Effector CD4-positive, alpha-beta T cell (primary cell): ENCODE data around the gene ERCC6.

Experiments
- DNase-seq: peaks from one replicate; pipeline ENCODE4 v3.0.0-alpha.2; 2020
- total RNA-seq: gene quantifications from one replicate; lab custom pipeline; 2026; lab: John Stamatoyannopoulos, UW

The ERCC6 gene
- 61.7 reads per million, percentile 73 among the genes with 10 or more reads in this experiment for total RNA-seq

DNA sequence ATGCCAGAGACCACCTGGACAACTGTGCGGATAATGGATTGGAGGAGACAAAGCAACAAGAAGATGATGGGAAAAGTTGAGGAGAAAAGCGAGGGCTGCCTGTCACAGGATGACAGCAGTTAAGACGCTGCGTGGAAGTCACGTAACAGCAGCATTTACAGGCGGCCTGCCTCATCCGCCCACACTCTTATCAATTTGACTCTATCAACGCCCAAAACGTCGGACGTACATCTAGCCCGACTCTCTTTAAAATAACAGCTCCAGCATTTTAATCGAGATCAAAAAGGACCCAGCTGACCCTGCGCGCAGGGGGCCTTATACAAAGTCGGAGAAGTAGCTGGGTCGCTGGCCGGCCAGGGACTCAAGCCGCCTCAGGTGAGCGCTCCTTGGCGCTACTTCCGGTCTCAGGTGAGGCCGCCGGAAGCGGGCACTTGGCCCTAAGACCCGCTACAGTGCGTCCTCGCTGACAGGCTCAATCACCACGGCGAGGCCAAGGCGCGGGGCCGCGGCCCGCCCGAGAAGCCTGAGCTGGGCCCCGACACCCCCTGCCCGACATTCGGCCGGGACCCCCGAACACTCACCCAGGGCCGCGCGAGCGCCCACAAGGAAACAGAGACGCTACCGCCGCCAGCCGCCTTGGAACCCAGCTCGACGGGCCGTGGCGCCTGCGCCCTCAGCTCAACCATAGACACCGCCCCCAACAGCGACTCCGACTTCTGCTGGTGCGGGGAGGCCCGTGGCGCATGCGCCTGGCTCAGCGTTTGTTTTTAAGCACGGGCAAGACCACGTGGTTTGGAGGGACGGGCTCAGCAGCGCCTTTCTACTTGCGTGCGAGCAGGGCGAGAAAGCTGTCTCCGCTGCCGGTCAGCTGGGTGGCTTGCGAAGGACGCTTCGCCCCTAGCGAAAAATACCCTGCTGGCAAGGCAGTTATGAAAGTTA, at the start of gene ERCC6:
Gene ERCC6 (minus strand): TSS at position 741 of the 939 bp plus-strand sequence.
- peak; percentile 94 for DNase-seq

DNA sequence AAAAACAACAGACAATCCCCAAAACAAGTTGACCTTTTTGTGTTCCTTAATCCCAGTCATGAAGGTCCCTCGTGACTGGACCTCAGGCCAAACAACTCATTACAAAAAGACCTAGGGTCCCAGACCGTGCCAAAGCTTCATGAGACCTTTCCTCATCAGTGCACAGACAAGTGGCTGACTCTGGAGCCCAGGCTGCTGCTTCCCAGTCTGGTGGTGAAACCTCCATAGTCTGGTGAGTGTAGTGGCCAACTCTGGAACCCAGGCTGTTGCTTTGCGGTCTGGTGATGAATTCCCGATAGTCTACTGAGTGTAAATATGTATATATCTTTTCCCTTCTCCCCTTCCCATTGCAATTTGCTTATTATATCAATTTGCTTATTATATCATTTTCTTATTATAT, 49.1 kb upstream of the ERCC6 start:
- DNase-seq: no peak

DNA sequence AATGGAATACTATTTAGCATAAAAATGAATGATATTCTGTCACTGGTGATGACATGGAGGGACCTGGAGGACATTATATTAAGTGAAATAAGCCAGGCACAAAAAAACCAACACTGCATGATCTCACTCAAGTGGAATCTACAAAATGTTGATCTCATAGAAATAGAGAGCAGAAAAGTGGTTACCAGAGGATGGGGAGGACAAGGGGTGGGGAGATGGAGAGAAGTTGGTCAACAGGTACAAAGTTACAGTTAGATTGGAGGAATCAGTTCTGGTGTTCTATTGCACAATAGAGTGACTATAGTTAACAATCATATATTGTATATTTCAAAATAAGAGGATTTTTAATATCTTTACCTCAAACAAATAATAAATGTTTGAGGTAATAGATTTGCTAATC, 46.5 kb upstream of the ERCC6 start:
- no peak for DNase-seq

GRCh38 chr10:49579621-49580020, 40.7 kb upstream of the ERCC6 start:
- no peak for DNase-seq

GRCh38 chr10:49578392-49578791, 39.5 kb upstream of the ERCC6 start:
- DNase-seq: no peak

DNA sequence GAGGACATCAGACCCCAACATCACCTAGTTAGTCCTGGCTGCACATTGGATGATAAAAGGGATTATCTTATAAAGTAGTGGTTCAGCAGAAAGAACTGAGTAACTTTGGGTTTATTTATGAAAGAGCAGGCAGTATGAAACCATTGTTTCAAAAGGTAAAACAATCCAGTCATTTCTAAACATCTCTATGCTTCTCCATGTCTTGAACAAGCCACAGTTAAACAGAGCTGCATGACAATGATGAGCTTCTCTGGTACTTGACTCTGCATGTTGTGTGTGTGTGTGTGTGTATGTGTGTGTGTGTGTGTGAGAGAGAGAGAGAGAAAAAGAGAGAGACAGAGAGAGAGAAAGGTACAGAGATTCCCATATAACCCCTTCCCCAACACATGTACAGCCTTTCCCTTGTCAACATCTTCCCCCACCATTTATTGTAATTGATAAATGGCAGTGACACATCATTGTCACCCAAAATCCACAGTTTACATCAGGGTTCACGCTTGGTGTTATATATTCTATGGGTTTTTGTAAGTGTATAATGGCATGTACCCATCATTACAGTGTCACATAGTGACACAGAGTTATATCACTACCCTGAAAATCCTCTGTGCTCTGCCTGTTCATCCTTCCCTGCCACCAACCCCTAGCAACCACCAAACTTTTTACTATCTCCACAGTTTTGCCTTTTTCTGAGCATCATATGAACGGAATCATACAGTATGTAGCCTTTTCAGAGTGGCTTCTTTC, 38.4 kb upstream of the ERCC6 start:
- DNase-seq: no peak

DNA sequence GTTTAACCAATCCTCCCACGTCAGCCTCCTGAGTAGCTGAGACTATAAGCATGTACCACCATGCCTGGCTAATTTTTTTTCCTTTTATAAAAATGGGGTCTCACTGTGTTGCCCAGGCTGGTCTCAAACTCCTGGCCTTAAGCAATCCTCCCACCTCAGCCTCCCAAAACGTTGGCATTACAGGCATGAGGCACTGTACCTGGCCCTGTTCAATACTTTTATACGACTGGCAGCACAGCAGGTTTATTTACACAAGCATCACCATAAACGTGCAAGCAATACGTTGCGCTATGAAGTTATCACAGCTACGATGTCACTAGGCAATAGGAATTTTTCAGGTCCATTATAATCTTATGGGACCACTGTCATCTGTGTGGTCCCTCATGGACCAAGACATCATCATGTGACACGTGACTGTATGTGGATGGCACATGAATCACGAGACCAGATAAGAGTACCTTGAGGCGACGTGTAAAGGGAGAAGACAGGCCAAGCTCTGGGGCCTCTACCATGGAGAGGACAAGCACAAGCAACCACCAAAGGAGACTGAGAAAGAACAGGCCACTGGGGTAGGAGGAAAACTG, 36.7 kb upstream of the ERCC6 start:
- no peak for DNase-seq

DNA sequence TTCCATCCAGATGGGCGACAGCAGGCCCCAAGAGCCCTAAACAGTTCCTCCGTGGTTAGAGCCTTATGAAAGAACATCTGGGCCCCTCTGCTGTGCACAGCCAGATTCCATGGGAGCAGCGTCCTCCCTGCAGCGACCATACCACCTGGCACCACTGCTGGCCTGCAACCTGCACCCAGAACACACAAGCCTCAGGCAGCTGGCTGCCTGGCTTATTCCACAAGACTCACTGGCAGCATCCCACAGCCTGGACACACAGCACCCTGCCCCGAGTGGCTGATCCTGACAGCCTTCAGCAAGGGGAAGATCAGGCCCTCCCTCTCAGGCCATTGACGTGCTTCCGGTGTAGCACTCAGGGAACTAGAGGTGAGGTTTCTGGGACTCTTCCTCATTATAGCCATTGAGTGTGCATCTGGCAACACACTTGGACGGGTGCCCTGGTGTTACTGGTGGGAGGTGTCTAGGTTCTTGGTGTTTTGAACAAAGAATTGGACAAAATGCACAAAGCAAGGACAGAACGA, 33.7 kb upstream of the ERCC6 start:
- no peak for DNase-seq

DNA sequence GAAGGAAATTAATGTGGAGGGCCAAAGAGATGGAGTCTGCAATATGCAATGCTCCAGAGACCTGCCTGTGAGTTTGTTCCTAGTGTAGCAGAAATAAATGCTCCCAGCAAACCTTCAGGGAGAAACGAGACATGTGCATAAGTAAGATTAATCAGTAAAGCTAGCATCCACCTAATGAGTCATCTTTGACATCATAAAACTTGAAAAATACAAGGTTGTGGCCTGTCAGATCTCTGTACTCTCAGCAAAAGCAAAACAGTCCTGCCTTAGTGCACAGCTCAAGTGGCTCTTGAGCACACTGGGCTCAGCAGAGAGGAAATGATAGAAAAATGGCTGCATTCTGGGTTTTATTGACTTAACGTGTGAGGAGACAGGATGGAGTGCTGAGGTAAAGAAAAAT, 32.5 kb upstream of the ERCC6 start:
- DNase-seq: no peak

- no peak for DNase-seq
Measured at GRCh38 chr10:49569031-49569631, 30.2 kb upstream of the ERCC6 start.

DNA sequence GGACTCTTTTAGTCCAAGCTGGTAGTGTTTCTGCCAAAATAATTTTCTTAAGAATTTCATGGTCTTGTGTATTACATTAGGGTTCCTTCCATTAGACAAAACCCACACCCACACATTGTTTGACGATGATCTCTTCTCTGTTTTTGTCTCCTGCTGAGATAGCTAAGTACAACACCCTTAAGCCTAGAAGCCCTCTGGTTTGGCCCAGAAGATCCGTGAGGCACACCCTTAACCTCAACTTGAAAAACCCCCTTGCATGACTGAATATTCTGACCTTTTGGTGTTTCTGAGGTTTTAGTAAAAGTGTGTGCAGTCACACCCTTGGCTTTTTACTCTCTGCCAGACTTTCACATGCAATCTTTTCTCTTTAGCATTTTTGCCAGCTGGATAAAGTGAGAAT, 29.3 kb upstream of the ERCC6 start:
- no peak for DNase-seq

DNA sequence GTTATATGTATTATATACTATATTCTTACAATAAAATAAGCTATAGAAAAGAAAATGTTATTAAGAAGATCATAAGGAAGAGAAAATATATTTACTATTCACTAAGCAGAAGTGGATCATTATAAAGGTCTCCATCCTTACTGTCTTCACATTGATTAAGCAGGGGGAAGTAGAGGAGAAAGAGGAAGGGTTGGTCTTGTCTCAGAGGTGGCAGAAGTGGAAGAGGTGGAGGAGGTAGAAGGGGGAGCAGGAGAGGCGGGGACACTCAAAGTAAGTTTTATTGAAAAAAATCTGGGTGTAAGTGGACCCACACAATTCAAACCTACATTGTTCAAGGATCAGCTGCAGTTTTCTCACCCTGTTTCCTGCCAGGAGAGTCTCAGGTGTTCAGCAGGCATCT, 28.9 kb upstream of the ERCC6 start:
- no peak for DNase-seq

- DNase-seq: no peak
Measured at GRCh38 chr10:49564461-49565009, 25.6 kb upstream of the ERCC6 start.

GRCh38 chr10:49562893-49563292, 24.0 kb upstream of the ERCC6 start:
- DNase-seq: no peak

DNA sequence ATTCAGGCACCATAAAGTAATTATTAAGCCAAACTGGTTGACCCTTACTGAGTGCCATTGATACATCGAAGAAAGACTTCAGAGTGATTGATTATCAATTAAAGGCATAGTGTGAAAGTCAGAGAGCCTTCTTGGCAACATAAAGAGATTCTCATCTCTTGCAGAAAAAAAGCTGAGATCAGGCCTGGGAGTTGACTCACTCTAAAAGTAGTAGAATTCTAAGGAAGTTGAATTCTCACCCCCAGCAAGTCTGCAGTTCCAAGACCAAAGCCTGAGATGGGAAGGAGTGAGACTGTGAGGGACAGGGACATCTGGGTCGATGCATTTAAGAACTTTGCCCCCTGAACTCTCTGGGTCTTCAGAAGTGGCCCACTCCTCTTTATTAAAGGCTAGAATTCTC, 21.6 kb upstream of the ERCC6 start:
- DNase-seq: no peak

DNA sequence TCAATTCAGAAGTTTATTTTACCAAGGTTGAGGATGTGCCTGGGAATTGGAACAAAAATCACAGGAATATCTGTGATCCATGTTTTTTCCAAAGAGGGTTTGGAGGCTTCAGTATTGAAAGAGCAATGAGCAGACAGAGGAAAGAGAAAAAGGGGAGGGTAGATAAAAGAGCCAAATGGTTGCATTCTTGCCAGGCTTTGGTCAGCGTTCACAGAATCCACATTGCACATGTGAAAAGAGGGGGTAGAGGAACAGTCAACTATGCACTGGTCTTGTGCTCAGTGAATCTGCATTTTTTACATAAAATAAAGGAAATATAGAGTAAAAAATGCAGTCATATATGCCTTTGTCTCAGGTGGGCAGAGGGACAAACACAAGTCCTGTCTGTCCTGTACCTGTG, 20.6 kb upstream of the ERCC6 start:
- DNase-seq: no peak

GRCh38 chr10:49558190-49558589, 19.3 kb upstream of the ERCC6 start:
- no peak for DNase-seq

DNA sequence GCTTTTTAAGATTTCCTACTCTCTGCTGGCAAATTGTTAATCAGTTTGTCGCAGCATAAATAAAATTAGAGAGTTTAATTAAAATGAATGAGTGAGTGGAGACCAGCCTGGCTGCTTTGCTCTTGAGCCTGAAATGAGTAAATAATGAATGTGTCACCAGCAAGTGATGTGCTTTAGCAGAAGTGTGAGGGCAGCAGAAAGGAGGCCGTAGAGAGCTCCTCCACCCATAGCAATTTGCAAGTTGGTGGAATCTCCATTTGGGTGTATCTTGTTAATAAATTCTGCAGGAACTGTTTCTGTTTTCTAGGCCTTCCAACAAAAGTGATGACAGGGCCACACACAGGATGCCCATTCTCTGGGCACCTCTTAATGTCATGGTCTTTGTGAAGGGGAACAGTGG, 18.8 kb upstream of the ERCC6 start:
- DNase-seq: no peak

GRCh38 chr10:49556723-49557122, 17.8 kb upstream of the ERCC6 start:
- no peak for DNase-seq

DNA sequence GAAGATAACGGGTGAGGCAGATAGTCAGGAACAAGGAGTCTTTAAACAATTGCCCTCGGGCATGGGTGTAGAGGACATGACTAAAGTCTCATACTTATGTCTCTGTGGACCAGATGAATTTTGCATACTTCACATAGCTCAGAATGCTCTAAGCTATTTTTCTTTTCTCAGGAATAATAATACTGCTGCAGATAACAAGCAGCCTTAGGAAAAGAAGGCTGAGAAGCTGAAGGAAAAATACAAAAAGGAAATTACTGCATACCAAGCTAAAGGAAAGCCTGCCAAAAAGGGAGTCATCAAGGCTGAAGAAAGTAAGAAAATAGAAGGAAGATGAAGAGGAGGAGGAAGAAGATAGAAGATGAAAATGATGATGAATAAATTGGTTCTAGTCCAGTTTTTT, 13.4 kb upstream of the ERCC6 start:
- no peak for DNase-seq

DNA sequence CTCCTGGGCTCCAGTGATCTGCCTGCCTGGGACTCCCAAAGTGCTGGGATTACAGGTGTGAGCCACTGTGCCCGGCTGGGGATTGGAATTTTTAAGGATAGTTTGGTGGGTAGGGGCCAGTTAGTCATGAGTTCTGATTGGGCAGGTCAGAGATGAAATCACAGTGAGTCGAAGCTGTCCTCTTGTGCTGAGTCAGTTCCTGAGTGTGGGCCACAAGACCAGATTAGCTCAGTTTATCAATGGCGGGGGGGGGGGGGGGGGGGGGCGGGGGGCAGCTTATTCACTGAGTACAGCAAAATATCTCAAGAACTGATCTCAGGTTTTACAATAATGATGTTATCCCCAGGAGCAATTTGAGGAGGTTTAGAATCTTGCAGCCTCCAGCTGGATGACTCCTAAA, 11.6 kb upstream of the ERCC6 start:
- DNase-seq: no peak

- no peak for DNase-seq
Measured at GRCh38 chr10:49549640-49550346, 10.9 kb upstream of the ERCC6 start.
